GM19468 (cell line): ENCODE data around the gene ZNF525.
"Not testable (repeated sequence)": the region's sequence is repeated elsewhere in the genome, so short reads cannot be mapped to it uniquely, and the experiment has no call there.

Experiments
- ATAC-seq: cut with Tn5 transposase; IDR thresholded peaks from one replicate; pipeline ENCODE4 v1.9.1; 2021; ENCODE audit warnings: mild to moderate bottlenecking, moderate library complexity, moderate number of reproducible peaks; ENCODE audit not compliant: unreplicated experiment; ENCODE audit errors: extremely low read depth

The ZNF525 gene

GRCh38 chr19:53365134-53365898, at the start of gene ZNF525:
Gene ZNF525 (plus strand): TSS chr19:53365705. CDS start chr19:53372282, 6,577 bp downstream.
- peak; percentile 68 for ATAC-seq

- ATAC-seq = no peak
Measured at GRCh38 chr19:53328967-53329366, 36.5 kb upstream of the ZNF525 start.

GRCh38 chr19:53332484-53332883, 33.0 kb upstream of the ZNF525 start:
- ATAC-seq = no peak

GRCh38 chr19:53333066-53333462, 32.4 kb upstream of the ZNF525 start:
- ATAC-seq = no peak

GRCh38 chr19:53333463-53334449, 31.7 kb upstream of the ZNF525 start, which contains the start of gene ZNF845:
Gene ZNF845 (plus strand): TSS chr19:53333749. CDS start chr19:53341308, 7,559 bp downstream.
- peak; percentile 90 for ATAC-seq

GRCh38 chr19:53344403-53344802, 21.1 kb upstream of the ZNF525 start:
- ATAC-seq = not testable (repeated sequence)

GRCh38 chr19:53355739-53356138, 9.8 kb upstream of the ZNF525 start:
- no peak for ATAC-seq

- no peak for ATAC-seq
Measured at GRCh38 chr19:53357821-53358581, 7.5 kb upstream of the ZNF525 start.

- ATAC-seq = not testable (repeated sequence)
Measured at GRCh38 chr19:53360056-53360455, 5.4 kb upstream of the ZNF525 start.

GRCh38 chr19:53365899-53366493, 491 bp downstream of the ZNF525 start:
- no peak for ATAC-seq

- ATAC-seq = no peak
Measured at GRCh38 chr19:53372196-53372595, 6.7 kb downstream of the ZNF525 start.

- no peak for ATAC-seq
Measured at GRCh38 chr19:53374288-53374687, 8.8 kb downstream of the ZNF525 start.

GRCh38 chr19:53374743-53375142, 9.2 kb downstream of the ZNF525 start:
- no peak for ATAC-seq

- ATAC-seq = no peak
Measured at GRCh38 chr19:53381376-53381775, 15.9 kb downstream of the ZNF525 start.

GRCh38 chr19:53388168-53388567, 22.7 kb downstream of the ZNF525 start:
- no peak for ATAC-seq

- ATAC-seq = no peak
Measured at GRCh38 chr19:53388904-53389303, 23.4 kb downstream of the ZNF525 start.

GRCh38 chr19:53389571-53389970, 24.1 kb downstream of the ZNF525 start:
- ATAC-seq = no peak

- no peak for ATAC-seq
Measured at GRCh38 chr19:53389978-53390377, 24.5 kb downstream of the ZNF525 start.

- ATAC-seq = no peak
Measured at GRCh38 chr19:53394522-53394973, 29.0 kb downstream of the ZNF525 start.
